DND-41 (cell line): ENCODE results near the gene PSEN1.

Experiments
- ATAC-seq: fragments of 200-7000 bp; cut with Tn5 transposase; 3 replicates; pipeline ENCODE4 v1.9.1; 2021; ENCODE audit warnings: low read depth; ENCODE audit not compliant: insufficient read depth
- DNase-seq: peaks from one replicate; pipeline ENCODE4 v3.0.0-alpha.2; 2020
- H2AFZ ChIP-seq: 2 replicates; pipeline ENCODE4 v1.6.0; 2012; ENCODE audit warnings: low read depth, low read length
- H3K27ac ChIP-seq: 2 replicates; pipeline ENCODE4 v1.5.1; 2012; ENCODE audit warnings: low read length, inconsistent platforms
- H3K27me3 ChIP-seq: fragments of 200-600 bp; sonication (generic); 2 replicates; pipeline ENCODE4 v1.6.0; 2012; ENCODE audit warnings: low read length, mild to moderate bottlenecking, inconsistent platforms; ENCODE audit not compliant: insufficient read depth, poor library complexity
- H3K36me3 ChIP-seq: 2 replicates; pipeline ENCODE4 v1.5.1; 2012; ENCODE audit warnings: low read length, inconsistent platforms; ENCODE audit not compliant: insufficient read depth
- H3K4me1 ChIP-seq: 2 replicates; pipeline ENCODE4 v1.5.1; 2012; ENCODE audit warnings: mild to moderate bottlenecking, low read length; ENCODE audit not compliant: insufficient read depth
- H3K4me2 ChIP-seq: 2 replicates; pipeline ENCODE4 v1.6.0; 2012; ENCODE audit warnings: mild to moderate bottlenecking, moderate library complexity, low read length, inconsistent platforms; ENCODE audit not compliant: insufficient read depth
- H3K4me3 ChIP-seq, 2 experiments: fragments of 200-600 bp in 1 of 2; shearing (Covaris generic) in 1 of 2; 2 replicates each; pipeline ENCODE4 v1.5.1; 2012 to 2016; ENCODE audit warnings: inconsistent platforms in 2 of 2, low read length in 2 of 2, mild to moderate bottlenecking in 2 of 2, low read depth in 1 of 2, moderate library complexity in 1 of 2
- H3K79me2 ChIP-seq: 2 replicates; pipeline ENCODE4 v1.6.0; 2012; ENCODE audit warnings: low read length, inconsistent platforms; ENCODE audit not compliant: insufficient read depth
- H3K9ac ChIP-seq: 2 replicates; pipeline ENCODE4 v1.6.0; 2012; ENCODE audit warnings: low read depth, mild to moderate bottlenecking, inconsistent platforms, low read length, moderate library complexity
- H3K9me3 ChIP-seq: 2 replicates; pipeline ENCODE4 v1.5.1; 2012; ENCODE audit warnings: low read length, moderate library complexity, mild to moderate bottlenecking, inconsistent platforms; ENCODE audit not compliant: insufficient read depth, severe bottlenecking
- H4K20me1 ChIP-seq: 2 replicates; pipeline ENCODE4 v1.6.0; 2012; ENCODE audit warnings: low read length; ENCODE audit not compliant: insufficient read depth
- EZH2 ChIP-seq: IDR thresholded peaks from 3 replicates; pipeline ENCODE4 v1.6.1; 2012; ENCODE audit warnings: borderline replicate concordance, low read depth, mild to moderate bottlenecking, moderate library complexity, low read length, inconsistent platforms; ENCODE audit not compliant: severe bottlenecking
- TF ChIP-seq, protein P1 (sequence below): IDR thresholded peaks from 2 replicates; pipeline ENCODE4 v1.5.1; 2012; ENCODE audit warnings: borderline replicate concordance, low read length, moderate library complexity, mild to moderate bottlenecking; ENCODE audit not compliant: poor library complexity, severe bottlenecking; ENCODE audit errors: extremely low read depth

The PSEN1 gene

DNA sequence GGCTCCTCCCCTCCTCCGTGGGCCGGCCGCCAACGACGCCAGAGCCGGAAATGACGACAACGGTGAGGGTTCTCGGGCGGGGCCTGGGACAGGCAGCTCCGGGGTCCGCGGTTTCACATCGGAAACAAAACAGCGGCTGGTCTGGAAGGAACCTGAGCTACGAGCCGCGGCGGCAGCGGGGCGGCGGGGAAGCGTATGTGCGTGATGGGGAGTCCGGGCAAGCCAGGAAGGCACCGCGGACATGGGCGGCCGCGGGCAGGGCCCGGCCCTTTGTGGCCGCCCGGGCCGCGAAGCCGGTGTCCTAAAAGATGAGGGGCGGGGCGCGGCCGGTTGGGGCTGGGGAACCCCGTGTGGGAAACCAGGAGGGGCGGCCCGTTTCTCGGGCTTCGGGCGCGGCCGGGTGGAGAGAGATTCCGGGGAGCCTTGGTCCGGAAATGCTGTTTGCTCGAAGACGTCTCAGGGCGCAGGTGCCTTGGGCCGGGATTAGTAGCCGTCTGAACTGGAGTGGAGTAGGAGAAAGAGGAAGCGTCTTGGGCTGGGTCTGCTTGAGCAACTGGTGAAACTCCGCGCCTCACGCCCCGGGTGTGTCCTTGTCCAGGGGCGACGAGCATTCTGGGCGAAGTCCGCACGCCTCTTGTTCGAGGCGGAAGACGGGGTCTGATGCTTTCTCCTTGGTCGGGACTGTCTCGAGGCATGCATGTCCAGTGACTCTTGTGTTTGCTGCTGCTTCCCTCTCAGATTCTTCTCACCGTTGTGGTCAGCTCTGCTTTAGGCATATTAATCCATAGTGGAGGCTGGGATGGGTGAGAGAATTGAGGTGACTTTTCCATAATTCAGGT, at the start of gene PSEN1:
PSEN1 (plus strand) TSS at position 121 of the 839 bp plus-strand sequence. CDS start 11,513 bp downstream, outside the sequence.
- Histone ChIP-seq H2AFZ (peak within 1 kb of the TSS; percentile 93), H3K36me3 (no peaks in the 10 kb centered on the region; the same call in 1 of the 2 replicates), H3K79me2 (peaks cover 41% of the 10 kb centered on the region), H3K9me3 (no peaks in the 10 kb centered on the region), H3K4me3 (peak within 1 kb of the TSS; percentile 72 to 73), H3K4me1 (peaks cover 17% of the 10 kb centered on the region), H3K9ac (peak within 1 kb of the TSS; percentile 86), H4K20me1 (peaks cover 12% of the 10 kb centered on the region; the same call in 1 of the 2 replicates), H3K4me2 (peak within 1 kb of the TSS; percentile 96), H3K27me3 (no peaks in the 10 kb centered on the region), H3K27ac (peak within 1 kb of the TSS; percentile 65)
- ATAC-seq (peak; percentile 94), DNase-seq (peak; percentile 96)
- no peak for TF ChIP-seq EZH2

DNA sequence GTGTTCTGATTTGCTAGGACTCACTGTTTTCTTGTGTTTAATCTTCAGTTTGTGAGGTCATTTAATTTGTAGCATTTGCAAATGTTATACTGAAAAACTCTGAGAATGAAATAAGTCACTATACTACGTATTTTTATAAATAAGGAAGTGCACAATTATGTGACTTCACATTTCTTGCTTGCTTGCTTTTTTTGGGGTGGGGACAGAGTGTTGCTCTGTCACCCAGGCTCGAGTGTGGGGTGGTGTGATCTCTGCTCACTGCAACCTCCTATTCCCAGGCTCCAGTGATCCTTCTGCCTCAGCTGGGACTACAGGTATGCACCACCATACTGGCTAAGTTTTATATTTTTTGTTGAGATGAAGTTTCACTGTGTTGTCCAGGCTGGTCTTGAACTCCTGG, 45.3 kb upstream of the PSEN1 start:
- peaks cover 26% of the 10 kb centered on the region for H4K20me1 ChIP-seq
- H3K4me2 ChIP-seq = no peak overlapping the region

DNA sequence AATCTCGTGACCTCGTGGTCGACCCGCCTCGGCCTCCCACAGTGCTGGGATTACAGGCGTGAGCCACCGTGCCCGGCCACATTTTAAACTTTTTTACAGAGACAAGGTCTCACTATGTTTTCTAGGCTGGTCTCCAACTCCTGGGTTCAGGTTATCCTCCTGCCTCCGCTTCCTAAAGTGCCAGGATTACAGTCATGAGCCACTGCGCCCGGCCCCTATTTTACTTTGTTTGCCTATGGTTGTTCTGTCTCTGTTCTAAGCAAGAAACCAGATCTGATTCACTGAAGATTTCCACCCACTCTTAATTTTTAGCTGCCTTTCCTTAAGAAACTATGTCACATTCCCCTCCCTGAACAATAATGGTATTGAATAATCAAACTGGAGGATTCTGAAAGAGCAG, 38.9 kb upstream of the PSEN1 start:
- H3K36me3 ChIP-seq = peaks cover 94% of the 10 kb centered on the region
- H3K9ac ChIP-seq = no peak overlapping the region
- H2AFZ ChIP-seq = no peak overlapping the region
- peaks cover 19% of the 10 kb centered on the region for H4K20me1 ChIP-seq
- ATAC-seq (no peak), DNase-seq (no peak)
- no peak overlapping the region for H3K4me2 ChIP-seq
- no peaks in the 10 kb centered on the region for H3K9me3 ChIP-seq
- H3K4me1 ChIP-seq = no peaks in the 10 kb centered on the region
- H3K27me3 ChIP-seq = no peaks in the 10 kb centered on the region
- H3K79me2 ChIP-seq = peaks cover 38% of the 10 kb centered on the region
- H3K4me3 ChIP-seq = no peak overlapping the region
- H3K27ac ChIP-seq = no peak overlapping the region
- TF ChIP-seq EZH2 = no peak
- TF ChIP-seq, protein P1, sequence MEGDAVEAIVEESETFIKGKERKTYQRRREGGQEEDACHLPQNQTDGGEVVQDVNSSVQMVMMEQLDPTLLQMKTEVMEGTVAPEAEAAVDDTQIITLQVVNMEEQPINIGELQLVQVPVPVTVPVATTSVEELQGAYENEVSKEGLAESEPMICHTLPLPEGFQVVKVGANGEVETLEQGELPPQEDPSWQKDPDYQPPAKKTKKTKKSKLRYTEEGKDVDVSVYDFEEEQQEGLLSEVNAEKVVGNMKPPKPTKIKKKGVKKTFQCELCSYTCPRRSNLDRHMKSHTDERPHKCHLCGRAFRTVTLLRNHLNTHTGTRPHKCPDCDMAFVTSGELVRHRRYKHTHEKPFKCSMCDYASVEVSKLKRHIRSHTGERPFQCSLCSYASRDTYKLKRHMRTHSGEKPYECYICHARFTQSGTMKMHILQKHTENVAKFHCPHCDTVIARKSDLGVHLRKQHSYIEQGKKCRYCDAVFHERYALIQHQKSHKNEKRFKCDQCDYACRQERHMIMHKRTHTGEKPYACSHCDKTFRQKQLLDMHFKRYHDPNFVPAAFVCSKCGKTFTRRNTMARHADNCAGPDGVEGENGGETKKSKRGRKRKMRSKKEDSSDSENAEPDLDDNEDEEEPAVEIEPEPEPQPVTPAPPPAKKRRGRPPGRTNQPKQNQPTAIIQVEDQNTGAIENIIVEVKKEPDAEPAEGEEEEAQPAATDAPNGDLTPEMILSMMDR = no peak

More for the DNA sequence above, 45.3 kb upstream of the PSEN1 start:
- ATAC-seq (no peak), DNase-seq (no peak)
- H3K9ac ChIP-seq = no peak overlapping the region
- peaks cover 81% of the 10 kb centered on the region for H3K79me2 ChIP-seq
- H3K9me3 ChIP-seq = no peaks in the 10 kb centered on the region
- TF ChIP-seq EZH2 = no peak
- TF ChIP-seq, protein P1 = no peak
- no peaks in the 10 kb centered on the region for H3K27me3 ChIP-seq
- H3K4me3 ChIP-seq = no peak overlapping the region
- H2AFZ ChIP-seq = no peak overlapping the region
- H3K36me3 ChIP-seq = peaks cover 82% of the 10 kb centered on the region
- no peak overlapping the region for H3K27ac ChIP-seq
- no peaks in the 10 kb centered on the region for H3K4me1 ChIP-seq

DNA sequence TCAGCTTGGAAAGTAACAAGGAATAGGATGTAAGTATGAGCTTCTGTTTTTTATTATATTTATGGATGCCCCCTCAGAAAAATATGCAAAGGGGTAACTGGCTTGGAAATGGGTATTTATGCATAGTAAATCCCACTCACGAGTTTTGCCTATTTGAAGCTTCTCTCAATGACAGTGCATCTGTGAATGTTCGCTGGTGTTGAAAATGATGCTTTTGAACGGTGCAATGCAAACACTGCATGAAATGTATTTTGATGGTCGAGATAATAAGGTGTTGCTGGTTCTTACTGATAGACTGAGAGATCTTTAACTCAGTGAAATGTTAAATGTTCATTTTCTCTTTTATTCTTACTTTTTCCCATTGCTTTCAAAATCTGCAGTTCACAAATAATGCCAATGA, 36.0 kb upstream of the PSEN1 start:
- Histone ChIP-seq H3K27ac (no peak overlapping the region), H3K27me3 (no peaks in the 10 kb centered on the region), H3K9ac (no peak overlapping the region), H3K36me3 (peaks cover 100% of the 10 kb centered on the region), H4K20me1 (peaks cover 8% of the 10 kb centered on the region; the same call in 1 of the 2 replicates), H3K4me2 (no peak overlapping the region), H3K79me2 (peaks cover 12% of the 10 kb centered on the region; the same call in 1 of the 2 replicates), H2AFZ (no peak overlapping the region), H3K4me3 (no peak overlapping the region), H3K4me1 (no peaks in the 10 kb centered on the region), H3K9me3 (no peaks in the 10 kb centered on the region)
- ATAC-seq (no peak), DNase-seq (no peak)
- TF ChIP-seq, protein P1 = no peak
- no peak for TF ChIP-seq EZH2
